22Rv1 (cell line): Measurements from ENCODE around the gene FAM221B.

Experiments
- H3K27ac ChIP-seq: fragments of 450-650 bp; 2 replicates; pipeline ENCODE4 v1.5.1; 2017
- ZFX ChIP-seq: fragments of 450-650 bp; IDR thresholded peaks from 2 replicates; pipeline ENCODE4 v1.6.1; 2017; ENCODE audit warnings: antibody characterized with exemption, borderline replicate concordance
- TF ChIP-seq, protein P1 (sequence below): fragments of 450-650 bp; IDR thresholded peaks from 2 replicates; pipeline ENCODE4 v1.5.1; 2017; ENCODE audit warnings: mild to moderate bottlenecking

Gene FAM221B

DNA sequence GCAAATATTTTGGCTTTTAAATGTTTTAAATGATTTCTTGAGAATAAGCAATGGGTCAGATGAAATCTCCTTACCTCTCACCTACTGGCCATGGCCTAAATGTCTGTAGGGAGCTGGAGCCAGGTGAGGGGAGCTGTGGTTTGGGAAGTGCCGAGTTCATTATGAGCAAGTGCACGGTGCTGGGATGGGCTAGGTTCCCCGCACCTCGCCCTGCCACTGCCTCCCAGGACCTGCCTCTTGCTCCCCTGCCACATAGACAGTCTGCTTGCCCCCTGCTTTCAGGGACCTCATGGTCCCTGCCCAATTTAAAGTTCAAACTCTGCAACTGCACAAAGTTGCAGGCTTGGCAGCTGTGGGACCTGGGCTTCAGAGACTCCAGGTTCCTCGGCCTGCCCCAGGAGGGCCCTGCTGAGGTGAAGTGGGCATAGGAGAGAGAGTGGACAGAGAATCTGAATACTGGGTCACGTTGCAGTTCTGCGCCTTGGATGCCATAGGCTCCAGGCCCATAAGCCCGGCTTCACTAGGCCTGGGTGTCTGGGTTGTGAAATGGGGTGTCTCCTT lies 36.2 kb upstream of the FAM221B start:
- TF ChIP-seq, protein P1, sequence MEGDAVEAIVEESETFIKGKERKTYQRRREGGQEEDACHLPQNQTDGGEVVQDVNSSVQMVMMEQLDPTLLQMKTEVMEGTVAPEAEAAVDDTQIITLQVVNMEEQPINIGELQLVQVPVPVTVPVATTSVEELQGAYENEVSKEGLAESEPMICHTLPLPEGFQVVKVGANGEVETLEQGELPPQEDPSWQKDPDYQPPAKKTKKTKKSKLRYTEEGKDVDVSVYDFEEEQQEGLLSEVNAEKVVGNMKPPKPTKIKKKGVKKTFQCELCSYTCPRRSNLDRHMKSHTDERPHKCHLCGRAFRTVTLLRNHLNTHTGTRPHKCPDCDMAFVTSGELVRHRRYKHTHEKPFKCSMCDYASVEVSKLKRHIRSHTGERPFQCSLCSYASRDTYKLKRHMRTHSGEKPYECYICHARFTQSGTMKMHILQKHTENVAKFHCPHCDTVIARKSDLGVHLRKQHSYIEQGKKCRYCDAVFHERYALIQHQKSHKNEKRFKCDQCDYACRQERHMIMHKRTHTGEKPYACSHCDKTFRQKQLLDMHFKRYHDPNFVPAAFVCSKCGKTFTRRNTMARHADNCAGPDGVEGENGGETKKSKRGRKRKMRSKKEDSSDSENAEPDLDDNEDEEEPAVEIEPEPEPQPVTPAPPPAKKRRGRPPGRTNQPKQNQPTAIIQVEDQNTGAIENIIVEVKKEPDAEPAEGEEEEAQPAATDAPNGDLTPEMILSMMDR, result no peak
- no peak for TF ChIP-seq ZFX
- H3K27ac ChIP-seq, result no peak overlapping the region

DNA sequence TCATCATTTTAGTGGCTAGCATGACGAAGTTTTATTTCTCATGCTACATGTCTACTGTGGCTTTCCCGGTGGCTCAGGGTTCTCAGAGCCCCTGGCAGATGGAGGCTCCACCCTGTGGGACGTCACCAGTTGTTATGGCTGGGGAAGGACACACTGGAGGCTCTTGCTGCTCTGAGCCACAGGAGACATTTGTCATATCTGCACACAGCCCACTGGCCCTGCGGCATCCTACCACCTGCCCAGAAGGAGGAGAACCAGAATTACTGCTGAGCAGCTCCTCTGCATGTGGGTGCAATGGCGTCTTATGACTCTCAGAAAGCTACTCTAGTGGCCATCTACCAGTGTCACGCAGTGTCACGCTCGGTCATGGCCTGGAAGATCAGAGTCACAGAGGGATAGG lies 35.1 kb upstream of the FAM221B start:
- H3K27ac ChIP-seq, result no peak overlapping the region
- TF ChIP-seq, protein P1, result no peak

DNA sequence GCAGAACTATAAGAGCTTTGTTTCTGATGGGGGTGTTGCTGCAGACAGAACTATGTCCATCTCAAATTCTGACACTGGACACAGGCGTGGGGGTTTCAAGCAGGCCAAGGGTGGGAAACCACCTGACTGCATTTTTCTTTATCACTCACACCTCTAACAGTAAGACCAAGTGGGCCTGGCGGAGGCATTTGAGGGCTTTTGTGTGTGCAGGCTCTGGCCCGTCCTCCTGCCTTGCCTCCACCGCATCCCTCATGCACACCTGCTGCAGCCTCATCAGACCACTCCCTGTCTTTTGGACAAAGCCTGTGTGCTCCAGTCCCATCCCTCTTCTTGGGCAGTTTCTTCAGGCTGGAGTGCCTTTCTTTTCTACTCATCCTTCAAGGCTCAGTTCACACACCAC lies 33.8 kb upstream of the FAM221B start:
- TF ChIP-seq, protein P1, result no peak
- TF ChIP-seq ZFX, result no peak
- H3K27ac ChIP-seq, result no peak overlapping the region

DNA sequence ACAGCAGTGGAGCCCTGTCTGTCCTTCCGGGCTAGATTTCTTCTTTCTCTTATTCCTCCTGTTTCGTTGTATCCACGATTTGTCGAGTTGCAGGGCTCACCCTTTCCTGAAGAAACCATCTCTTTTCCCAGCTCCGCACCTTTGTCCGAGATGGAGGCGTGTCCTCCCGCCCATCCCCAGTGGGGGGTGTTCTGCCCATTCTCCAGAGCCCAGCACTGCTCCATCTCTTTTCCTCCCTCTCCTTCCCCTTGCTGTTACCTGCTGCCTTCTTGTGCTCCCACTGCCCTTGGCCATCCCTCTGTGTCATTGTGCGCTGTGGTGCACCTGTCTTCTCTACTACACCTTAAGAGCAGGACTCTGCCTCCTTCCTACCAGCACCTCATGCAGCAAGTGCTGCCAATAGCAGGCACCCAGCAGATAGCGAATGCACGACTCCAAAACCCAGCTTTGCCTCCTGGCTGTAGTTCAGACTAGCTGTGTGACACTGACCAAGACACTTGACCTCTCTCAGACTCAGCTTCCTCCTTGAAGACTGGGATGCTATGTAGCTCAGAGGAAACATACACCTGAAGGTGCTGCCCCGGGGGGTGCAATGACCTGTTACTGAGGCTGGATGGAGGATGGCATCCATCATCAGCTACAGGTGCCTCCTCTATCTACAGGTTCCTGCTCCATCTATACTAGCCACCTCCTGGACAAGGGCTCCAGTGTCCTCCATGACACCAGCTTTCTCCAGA lies 32.8 kb upstream of the FAM221B start:
- no peak for TF ChIP-seq ZFX
- TF ChIP-seq, protein P1, result no peak

DNA sequence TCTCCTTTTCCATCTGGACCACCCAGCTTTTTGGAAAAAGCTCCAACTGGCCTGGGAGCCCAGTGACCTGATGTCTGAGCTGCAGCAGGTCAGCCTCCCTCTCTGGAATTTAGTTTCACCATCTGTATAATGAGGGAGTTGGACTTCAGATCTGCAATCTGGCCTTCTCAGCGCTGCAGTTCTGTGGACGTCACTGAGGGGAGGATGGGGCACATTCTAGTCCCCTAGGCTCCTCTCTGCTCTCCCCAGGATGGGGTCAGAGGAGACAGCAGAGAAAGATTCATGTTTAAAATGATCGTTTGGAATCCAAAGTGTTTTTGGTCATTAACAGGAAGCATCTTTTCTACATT lies 31.4 kb upstream of the FAM221B start:
- TF ChIP-seq, protein P1, result no peak
- TF ChIP-seq ZFX, result no peak

More for the DNA sequence above, 32.8 kb upstream of the FAM221B start:
- H3K27ac ChIP-seq, result no peak overlapping the region

DNA sequence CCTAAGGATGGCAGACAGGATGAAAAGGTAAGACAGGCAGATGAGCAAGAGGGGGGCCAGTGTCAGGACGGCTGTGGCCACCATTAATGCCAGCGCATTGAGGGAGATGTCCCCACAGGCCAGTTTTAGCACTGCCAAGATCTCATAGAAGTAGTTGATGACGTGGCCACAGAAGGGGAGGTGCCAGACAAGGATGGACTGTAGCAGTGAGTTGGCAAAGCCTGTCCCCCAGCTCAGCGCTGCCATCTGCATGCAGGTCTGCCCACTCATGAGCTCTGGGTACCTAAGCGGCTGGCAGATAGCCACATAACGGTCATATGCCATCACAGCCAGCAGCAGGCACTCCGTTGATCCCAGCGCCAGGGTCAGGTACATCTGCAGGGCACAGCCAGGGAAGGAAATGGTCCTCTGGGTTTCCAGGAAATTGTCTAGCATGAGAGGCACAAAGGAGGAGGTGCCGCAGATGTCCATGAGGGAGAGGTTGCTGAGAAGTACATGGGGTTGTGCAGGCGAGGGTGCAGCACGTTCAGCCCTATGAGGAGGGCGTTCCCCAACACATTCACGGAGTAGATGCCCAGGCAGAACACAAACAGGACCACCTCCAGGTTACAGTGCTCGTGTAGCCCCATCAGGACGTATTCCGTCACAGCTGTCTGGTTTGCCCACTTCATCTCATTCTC lies 30.9 kb upstream of the FAM221B start:
- no peak for TF ChIP-seq ZFX
- TF ChIP-seq, protein P1, result no peak
- H3K27ac ChIP-seq, result no peak overlapping the region

More for the DNA sequence above, 31.4 kb upstream of the FAM221B start:
- H3K27ac ChIP-seq, result no peak overlapping the region

DNA sequence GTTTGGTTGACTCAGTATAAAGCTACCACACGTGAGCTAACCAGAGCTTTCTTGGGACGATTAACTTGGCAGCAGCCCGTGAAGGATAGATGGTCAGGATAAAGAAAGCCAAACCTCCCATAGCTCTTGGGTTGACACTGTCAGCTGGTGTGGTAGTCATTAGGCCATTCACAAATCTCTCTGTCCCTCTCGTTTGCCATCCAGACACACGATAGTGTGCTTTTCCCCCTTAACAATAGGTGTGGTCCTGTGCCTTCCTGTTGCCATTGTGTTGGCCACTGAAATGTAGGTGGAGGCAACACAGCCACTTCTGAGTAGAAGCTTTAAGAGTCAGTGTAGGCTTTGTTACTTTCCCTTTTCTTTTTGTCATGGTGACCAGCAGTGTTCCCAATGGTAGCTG lies 29.9 kb upstream of the FAM221B start:
- H3K27ac ChIP-seq, result no peak overlapping the region
- TF ChIP-seq, protein P1, result no peak
- no peak for TF ChIP-seq ZFX
